Astrocyte (in vitro differentiated cells and primary cell): Measurements from ENCODE around the gene PTPN14. TPM values are rescaled to one million over a fixed set of nuclear protein-coding genes. Genes with fewer than 3 reads are reported as not detected.
A peak's percentile ranks its signal among the peaks of the same experiment; 100 is the strongest.

Source experiments
- DNase-seq: peaks from one replicate; pipeline ENCODE4 v3.0.0-alpha.2; 2010; ENCODE audit warnings: low read depth
- FAIRE-seq: peaks from 2 replicates; lab custom pipeline; 2011; peaks lifted over from hg19 to GRCh38; lab: Jason Lieb, UNC
- H2AFZ ChIP-seq: 2 replicates; pipeline ENCODE4 v1.6.0; 2012; ENCODE audit warnings: low read depth, low read length, inconsistent platforms
- H3K27ac ChIP-seq: 2 replicates; pipeline ENCODE4 v1.5.1; 2011; ENCODE audit warnings: low read depth, low read length, inconsistent platforms
- H3K27me3 ChIP-seq: 2 replicates; pipeline ENCODE4 v1.6.0; 2011; ENCODE audit warnings: low read length, inconsistent platforms; ENCODE audit not compliant: insufficient read depth
- H3K36me3 ChIP-seq: 2 replicates; pipeline ENCODE4 v1.5.1; 2011; ENCODE audit warnings: low read length, inconsistent platforms; ENCODE audit not compliant: insufficient read depth
- H3K4me1 ChIP-seq: 2 replicates; pipeline ENCODE4 v1.5.1; 2011; ENCODE audit warnings: low read length, inconsistent platforms; ENCODE audit not compliant: insufficient read depth
- H3K4me2 ChIP-seq: 2 replicates; pipeline ENCODE4 v1.6.0; 2012; ENCODE audit warnings: low read length, inconsistent platforms
- H3K4me3 ChIP-seq: 2 replicates; pipeline ENCODE4 v1.5.1; 2011; ENCODE audit warnings: low read depth, mild to moderate bottlenecking, low read length, inconsistent platforms; ENCODE audit not compliant: insufficient read depth
- H3K79me2 ChIP-seq: 2 replicates; pipeline ENCODE4 v1.6.0; 2012; ENCODE audit warnings: mild to moderate bottlenecking, low read length, inconsistent platforms; ENCODE audit not compliant: insufficient read depth
- H3K9ac ChIP-seq: 2 replicates; pipeline ENCODE4 v1.6.0; 2012; ENCODE audit warnings: mild to moderate bottlenecking, low read length, inconsistent platforms
- H3K9me3 ChIP-seq: 2 replicates; pipeline ENCODE4 v1.5.1; 2012; ENCODE audit warnings: low read depth, mild to moderate bottlenecking, low read length, inconsistent platforms; ENCODE audit not compliant: insufficient read depth
- H4K20me1 ChIP-seq: 2 replicates; pipeline ENCODE4 v1.6.0; 2012; ENCODE audit warnings: low read length, inconsistent platforms; ENCODE audit not compliant: insufficient read depth
- H3K27ac Mint-ChIP-seq: one replicate; pipeline ENCODE4 v1.8.0; 2021; ENCODE audit warnings: mild to moderate bottlenecking, mixed read lengths; ENCODE audit not compliant: unreplicated experiment
- H3K27me3 Mint-ChIP-seq: one replicate; pipeline ENCODE4 v1.8.0; 2021; ENCODE audit warnings: low read depth, mixed read lengths; ENCODE audit not compliant: unreplicated experiment
- H3K36me3 Mint-ChIP-seq: one replicate; pipeline ENCODE4 v1.8.0; 2021; ENCODE audit warnings: low read depth, mixed read lengths; ENCODE audit not compliant: unreplicated experiment
- H3K4me1 Mint-ChIP-seq: one replicate; pipeline ENCODE4 v1.8.0; 2021; ENCODE audit warnings: low read depth, mixed read lengths; ENCODE audit not compliant: unreplicated experiment
- H3K4me3 Mint-ChIP-seq: one replicate; pipeline ENCODE4 v1.8.0; 2021; ENCODE audit warnings: mild to moderate bottlenecking, moderate library complexity, mixed read lengths; ENCODE audit not compliant: unreplicated experiment
- H3K9me3 Mint-ChIP-seq: one replicate; pipeline ENCODE4 v1.8.0; 2021; ENCODE audit warnings: mild to moderate bottlenecking, mixed read lengths; ENCODE audit not compliant: unreplicated experiment
- EZH2 ChIP-seq: IDR thresholded peaks from 2 replicates; pipeline ENCODE4 v1.6.1; 2012; ENCODE audit warnings: mild to moderate bottlenecking, low read length, inconsistent platforms; ENCODE audit not compliant: insufficient read depth
- total RNA-seq: library from RNA; stranded (reverse); gene quantifications from 2 replicates; pipeline ENCODE4 v1.2.1, GENCODE V29; 2021
- TF ChIP-seq, protein P1 (sequence below): IDR thresholded peaks from 2 replicates; pipeline ENCODE4 v1.5.1; 2011; ENCODE audit warnings: low read depth, mild to moderate bottlenecking, inconsistent platforms, low read length, moderate library complexity; ENCODE audit not compliant: insufficient read depth

PTPN14 gene
- total RNA-seq, 1 donor from 2014 or later, result 177 TPM

DNA sequence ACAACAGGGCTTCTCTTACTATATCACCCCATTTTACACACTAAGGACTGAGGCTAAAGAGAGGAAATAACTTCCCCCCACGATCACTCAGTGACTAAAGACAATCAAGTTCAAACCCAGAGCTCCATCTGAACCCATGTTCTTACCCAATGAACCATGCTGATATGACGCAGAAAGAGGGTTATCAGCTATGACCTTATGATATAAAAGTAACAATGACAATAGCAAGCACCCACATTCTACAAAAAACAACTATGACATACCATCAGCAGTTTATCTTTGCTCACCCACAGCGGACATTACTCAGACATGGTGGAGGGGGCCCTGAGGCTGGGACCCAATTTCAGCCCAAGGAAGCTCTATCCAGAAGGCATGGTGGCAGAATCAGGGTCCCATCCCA is 75.7 kb downstream of the PTPN14 start:
- H3K9ac ChIP-seq, result peak overlapping the region; percentile 80
- no peaks in the 10 kb centered on the region for H3K9me3 ChIP-seq
- peak overlapping the region; percentile 45 for H3K4me3 ChIP-seq
- H4K20me1 ChIP-seq, result peaks cover 47% of the 10 kb centered on the region
- H3K27me3 ChIP-seq, result no peaks in the 10 kb centered on the region
- Mint-ChIP-seq H3K9me3 (no peaks in the 10 kb centered on the region), H3K4me3 (peak overlapping the region; percentile 5), H3K36me3 (peaks cover 11% of the 10 kb centered on the region), H3K4me1 (peaks cover 68% of the 10 kb centered on the region), H3K27me3 (no peaks in the 10 kb centered on the region), H3K27ac (peak overlapping the region; percentile 100)
- FAIRE-seq (peak; percentile 9), DNase-seq (peak; percentile 36)
- no peaks in the 10 kb centered on the region for H3K36me3 ChIP-seq
- peak overlapping the region; percentile 93 for H3K27ac ChIP-seq
- peaks cover 58% of the 10 kb centered on the region for H3K4me1 ChIP-seq
- H3K79me2 ChIP-seq, result peaks cover 90% of the 10 kb centered on the region
- no peak for TF ChIP-seq EZH2
- TF ChIP-seq, protein P1, sequence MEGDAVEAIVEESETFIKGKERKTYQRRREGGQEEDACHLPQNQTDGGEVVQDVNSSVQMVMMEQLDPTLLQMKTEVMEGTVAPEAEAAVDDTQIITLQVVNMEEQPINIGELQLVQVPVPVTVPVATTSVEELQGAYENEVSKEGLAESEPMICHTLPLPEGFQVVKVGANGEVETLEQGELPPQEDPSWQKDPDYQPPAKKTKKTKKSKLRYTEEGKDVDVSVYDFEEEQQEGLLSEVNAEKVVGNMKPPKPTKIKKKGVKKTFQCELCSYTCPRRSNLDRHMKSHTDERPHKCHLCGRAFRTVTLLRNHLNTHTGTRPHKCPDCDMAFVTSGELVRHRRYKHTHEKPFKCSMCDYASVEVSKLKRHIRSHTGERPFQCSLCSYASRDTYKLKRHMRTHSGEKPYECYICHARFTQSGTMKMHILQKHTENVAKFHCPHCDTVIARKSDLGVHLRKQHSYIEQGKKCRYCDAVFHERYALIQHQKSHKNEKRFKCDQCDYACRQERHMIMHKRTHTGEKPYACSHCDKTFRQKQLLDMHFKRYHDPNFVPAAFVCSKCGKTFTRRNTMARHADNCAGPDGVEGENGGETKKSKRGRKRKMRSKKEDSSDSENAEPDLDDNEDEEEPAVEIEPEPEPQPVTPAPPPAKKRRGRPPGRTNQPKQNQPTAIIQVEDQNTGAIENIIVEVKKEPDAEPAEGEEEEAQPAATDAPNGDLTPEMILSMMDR, result no peak
- peak overlapping the region; percentile 84 for H3K4me2 ChIP-seq
- no peak overlapping the region for H2AFZ ChIP-seq

DNA sequence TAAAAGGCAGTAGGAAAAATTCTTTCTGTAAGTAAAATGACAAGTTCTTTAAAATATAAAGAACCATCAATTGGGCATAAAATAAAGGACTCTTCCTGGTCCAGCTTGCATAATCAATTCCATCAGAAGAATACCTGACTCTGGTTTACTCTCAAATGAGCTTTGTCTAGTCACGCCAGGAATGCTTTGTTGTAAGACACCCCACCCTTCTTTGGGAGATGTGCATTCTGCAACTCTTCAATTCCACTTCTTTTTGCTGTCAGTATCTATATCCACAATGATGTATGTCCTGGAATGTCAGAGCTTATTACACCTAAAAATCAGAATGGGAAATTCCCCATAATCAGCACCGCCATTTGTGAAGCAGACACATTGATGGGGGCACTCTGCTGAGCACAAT is 76.1 kb downstream of the PTPN14 start:
- H3K36me3 Mint-ChIP-seq, result peaks cover 11% of the 10 kb centered on the region
- DNase-seq, result no peak
- H3K4me2 ChIP-seq, result peak overlapping the region; percentile 84

DNA sequence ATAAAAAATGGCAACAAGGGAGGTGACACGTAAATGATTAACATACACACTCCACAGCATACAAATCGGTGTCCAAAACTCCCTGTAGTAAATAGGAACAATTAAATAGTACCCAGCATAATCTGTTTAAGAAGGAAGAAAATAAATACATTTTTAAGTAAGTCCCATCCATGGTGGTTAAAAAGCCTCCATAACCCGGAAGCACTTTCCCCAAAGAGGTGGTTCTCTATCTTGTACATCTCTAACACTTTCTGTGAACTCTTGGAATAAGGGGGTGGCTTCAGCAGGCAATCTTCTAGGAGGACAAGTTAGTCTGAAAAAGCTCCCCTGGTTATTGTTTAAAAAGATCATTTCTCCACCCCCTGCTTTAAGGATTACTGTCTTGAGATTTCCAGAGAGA is 76.9 kb downstream of the PTPN14 start:
- Histone ChIP-seq H3K9me3 (no peaks in the 10 kb centered on the region), H3K9ac (no peak overlapping the region), H3K4me2 (no peak overlapping the region), H2AFZ (no peak overlapping the region), H3K36me3 (no peaks in the 10 kb centered on the region), H4K20me1 (peaks cover 41% of the 10 kb centered on the region), H3K27ac (peak overlapping the region; percentile 8), H3K79me2 (peaks cover 87% of the 10 kb centered on the region), H3K4me1 (peaks cover 58% of the 10 kb centered on the region), H3K4me3 (no peak overlapping the region), H3K27me3 (no peaks in the 10 kb centered on the region)
- H3K9me3 Mint-ChIP-seq, result no peaks in the 10 kb centered on the region
- DNase-seq (no peak), FAIRE-seq (no peak)
- peaks cover 64% of the 10 kb centered on the region for H3K4me1 Mint-ChIP-seq
- peaks cover 11% of the 10 kb centered on the region for H3K36me3 Mint-ChIP-seq
- TF ChIP-seq, protein P1, result no peak
- no peak for TF ChIP-seq EZH2
- H3K4me3 Mint-ChIP-seq, result peak overlapping the region; percentile 11
- peak overlapping the region; percentile 100 for H3K27ac Mint-ChIP-seq
- H3K27me3 Mint-ChIP-seq, result no peaks in the 10 kb centered on the region

More for the DNA sequence above, 76.1 kb downstream of the PTPN14 start:
- H3K27me3 Mint-ChIP-seq, result no peaks in the 10 kb centered on the region
- peak overlapping the region; percentile 5 for H3K4me3 Mint-ChIP-seq
- Histone ChIP-seq H3K9me3 (no peaks in the 10 kb centered on the region), H3K36me3 (no peaks in the 10 kb centered on the region), H3K4me1 (peaks cover 58% of the 10 kb centered on the region), H3K9ac (peak overlapping the region; percentile 80), H4K20me1 (peaks cover 44% of the 10 kb centered on the region), H3K4me3 (no peak overlapping the region), H2AFZ (no peak overlapping the region), H3K79me2 (peaks cover 87% of the 10 kb centered on the region), H3K27me3 (no peaks in the 10 kb centered on the region), H3K27ac (peak overlapping the region; percentile 93)
- no peak for FAIRE-seq
- peak overlapping the region; percentile 100 for H3K27ac Mint-ChIP-seq
- H3K4me1 Mint-ChIP-seq, result peaks cover 64% of the 10 kb centered on the region
- no peaks in the 10 kb centered on the region for H3K9me3 Mint-ChIP-seq
- no peak for TF ChIP-seq EZH2
- TF ChIP-seq, protein P1, result no peak
